Neural cell (in vitro differentiated cells): ENCODE measurements around the gene FAM107B. TPM values are rescaled to one million over a fixed set of nuclear protein-coding genes. Genes with fewer than 3 reads are reported as not detected.

ENCODE experiments used
- H2AFZ ChIP-seq: fragments of 200-600, 300-800 bp; sonication (generic), shearing (Covaris generic); 2 replicates; pipeline ENCODE4 v1.6.0; 2014; ENCODE audit warnings: low read depth, mild to moderate bottlenecking, antibody characterized with exemption, low read length, moderate library complexity
- H3F3A ChIP-seq: fragments of 200-600 bp; shearing (Covaris generic); 2 replicates; pipeline ENCODE4 v1.6.1; 2016; ENCODE audit warnings: mild to moderate bottlenecking, moderate library complexity, mixed read lengths, antibody characterized with exemption, low read length; ENCODE audit not compliant: insufficient read depth, poor library complexity, severe bottlenecking
- H3K27ac ChIP-seq: fragments of 200-600, 300-800 bp; sonication (generic), shearing (Covaris generic); 2 replicates; pipeline ENCODE4 v1.5.1; 2014; ENCODE audit warnings: mild to moderate bottlenecking, low read length, moderate library complexity
- H3K27me3 ChIP-seq: fragments of 300-800, 200-600 bp; sonication (generic), shearing (Covaris generic); 2 replicates; pipeline ENCODE4 v1.6.0; 2014; ENCODE audit warnings: mild to moderate bottlenecking, low read depth, low read length, moderate library complexity; ENCODE audit not compliant: insufficient read depth
- H3K36me3 ChIP-seq: fragments of 300-800, 200-600 bp; sonication (generic), shearing (Covaris generic); 2 replicates; pipeline ENCODE4 v1.5.1; 2014; ENCODE audit warnings: mild to moderate bottlenecking, antibody characterized with exemption, low read length, moderate library complexity; ENCODE audit not compliant: insufficient read depth
- H3K4me2 ChIP-seq: fragments of 300-800, 200-600 bp; sonication (generic), shearing (Covaris generic); 2 replicates; pipeline ENCODE4 v1.6.0; 2014; ENCODE audit warnings: mild to moderate bottlenecking, low read length
- H3K4me3 ChIP-seq: fragments of 300-800, 200-600 bp; sonication (generic), shearing (Covaris generic); 2 replicates; pipeline ENCODE4 v1.5.1; 2014; ENCODE audit warnings: mild to moderate bottlenecking, low read length, moderate library complexity
- H3K79me2 ChIP-seq: fragments of 200-600 bp; shearing (Covaris generic); replicated peaks from 2 replicates; pipeline ENCODE4 v1.6.0; 2014; ENCODE audit warnings: mild to moderate bottlenecking, low read length, moderate library complexity; ENCODE audit not compliant: insufficient read depth
- H3K9ac ChIP-seq: fragments of 300-800, 200-600 bp; sonication (generic), shearing (Covaris generic); 2 replicates; pipeline ENCODE4 v1.6.1; 2016; ENCODE audit warnings: mild to moderate bottlenecking, low read length, mixed read lengths
- H3K9me2 ChIP-seq: fragments of 200-600 bp; shearing (Covaris generic); 2 replicates; pipeline ENCODE4 v1.6.1; 2016; ENCODE audit warnings: mild to moderate bottlenecking, low read length, mixed read lengths; ENCODE audit not compliant: insufficient read depth
- H3K9me3 ChIP-seq: fragments of 200-600, 300-800 bp; sonication (generic), shearing (Covaris generic); 2 replicates; pipeline ENCODE4 v1.6.1; 2016; ENCODE audit warnings: mild to moderate bottlenecking, mixed run types, low read length, moderate library complexity, mixed read lengths
- H4K20me1 ChIP-seq: fragments of 200-600 bp; shearing (Covaris generic); 2 replicates; pipeline ENCODE4 v1.6.1; 2016; ENCODE audit warnings: mild to moderate bottlenecking, mixed run types; ENCODE audit not compliant: insufficient read depth
- CTCF ChIP-seq: fragments of 450-650 bp; IDR thresholded peaks from 2 replicates; pipeline ENCODE4 v1.5.1; 2014; ENCODE audit warnings: antibody characterized with exemption, mild to moderate bottlenecking, moderate library complexity; ENCODE audit not compliant: poor library complexity, severe bottlenecking
- EP300 ChIP-seq: fragments of 450-650 bp; conservative IDR thresholded peaks from 2 replicates; pipeline ENCODE4 v1.6.1; 2014; ENCODE audit warnings: antibody characterized with exemption, mild to moderate bottlenecking, moderate library complexity; ENCODE audit not compliant: poor library complexity, severe bottlenecking
- EZH2 ChIP-seq: fragments of 200-600, 300-800 bp; shearing (Covaris generic), sonication (generic); IDR thresholded peaks from 2 replicates; pipeline ENCODE4 v1.6.1; 2014; ENCODE audit warnings: antibody characterized with exemption, low read length, borderline replicate concordance, mild to moderate bottlenecking; ENCODE audit not compliant: insufficient read depth, poor library complexity, severe bottlenecking
- MXI1 ChIP-seq: fragments of 450-650 bp; conservative IDR thresholded peaks from 2 replicates; pipeline ENCODE4 v1.6.1; 2014; ENCODE audit warnings: antibody characterized with exemption, mild to moderate bottlenecking; ENCODE audit not compliant: poor library complexity, severe bottlenecking
- POLR2AphosphoS5 ChIP-seq: IDR thresholded peaks from 2 replicates; pipeline ENCODE4 v1.6.1; 2012
- RAD21 ChIP-seq: fragments of 450-650 bp; conservative IDR thresholded peaks from 2 replicates; pipeline ENCODE4 v1.6.1; 2014; ENCODE audit warnings: antibody characterized with exemption, mild to moderate bottlenecking, moderate library complexity
- SMC3 ChIP-seq: fragments of 450-650 bp; conservative IDR thresholded peaks from 2 replicates; pipeline ENCODE4 v1.6.1; 2014; ENCODE audit warnings: antibody characterized with exemption, mild to moderate bottlenecking, moderate library complexity; ENCODE audit not compliant: poor library complexity
- TAF1 ChIP-seq: IDR thresholded peaks from 2 replicates; pipeline ENCODE4 v1.6.1; 2012; ENCODE audit warnings: low read depth
- polyA plus RNA-seq: library from polyadenylated mRNA; depleted of rRNA; stranded (reverse); fragments of >200 nt; gene quantifications from 2 replicates; pipeline ENCODE4 v1.2.3, GENCODE V29; 2014
- TF ChIP-seq, protein P1 (sequence below): IDR thresholded peaks from 2 replicates; pipeline ENCODE4 v1.6.1; 2012; ENCODE audit warnings: borderline replicate concordance

Gene FAM107B
- polyA plus RNA-seq, 1 donor from 2014 or later, result 106 TPM

DNA sequence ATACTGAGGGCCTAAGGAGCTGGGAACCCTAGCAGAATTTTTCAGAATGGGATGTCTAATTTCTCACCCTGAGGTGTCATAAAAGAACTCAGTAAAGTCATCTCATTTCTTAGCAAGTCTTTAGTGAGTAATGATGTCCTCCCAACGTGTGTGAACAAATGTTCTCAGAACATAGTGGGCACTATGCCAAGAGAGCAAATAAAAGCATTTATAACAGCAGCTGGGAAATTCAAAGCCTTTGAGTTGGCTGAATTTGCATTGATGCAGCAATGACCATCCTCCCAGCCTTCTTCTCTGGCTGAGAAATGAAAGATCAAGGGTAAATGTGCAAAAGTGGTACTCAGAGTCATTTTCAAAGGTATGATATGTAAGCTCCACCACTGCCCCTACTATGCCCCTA is 109.4 kb downstream of the FAM107B start:
- H3F3A ChIP-seq, result no peaks in the 10 kb centered on the region
- H3K27ac ChIP-seq, result no peak overlapping the region
- no peak overlapping the region for H3K4me3 ChIP-seq
- TF ChIP-seq, protein P1, sequence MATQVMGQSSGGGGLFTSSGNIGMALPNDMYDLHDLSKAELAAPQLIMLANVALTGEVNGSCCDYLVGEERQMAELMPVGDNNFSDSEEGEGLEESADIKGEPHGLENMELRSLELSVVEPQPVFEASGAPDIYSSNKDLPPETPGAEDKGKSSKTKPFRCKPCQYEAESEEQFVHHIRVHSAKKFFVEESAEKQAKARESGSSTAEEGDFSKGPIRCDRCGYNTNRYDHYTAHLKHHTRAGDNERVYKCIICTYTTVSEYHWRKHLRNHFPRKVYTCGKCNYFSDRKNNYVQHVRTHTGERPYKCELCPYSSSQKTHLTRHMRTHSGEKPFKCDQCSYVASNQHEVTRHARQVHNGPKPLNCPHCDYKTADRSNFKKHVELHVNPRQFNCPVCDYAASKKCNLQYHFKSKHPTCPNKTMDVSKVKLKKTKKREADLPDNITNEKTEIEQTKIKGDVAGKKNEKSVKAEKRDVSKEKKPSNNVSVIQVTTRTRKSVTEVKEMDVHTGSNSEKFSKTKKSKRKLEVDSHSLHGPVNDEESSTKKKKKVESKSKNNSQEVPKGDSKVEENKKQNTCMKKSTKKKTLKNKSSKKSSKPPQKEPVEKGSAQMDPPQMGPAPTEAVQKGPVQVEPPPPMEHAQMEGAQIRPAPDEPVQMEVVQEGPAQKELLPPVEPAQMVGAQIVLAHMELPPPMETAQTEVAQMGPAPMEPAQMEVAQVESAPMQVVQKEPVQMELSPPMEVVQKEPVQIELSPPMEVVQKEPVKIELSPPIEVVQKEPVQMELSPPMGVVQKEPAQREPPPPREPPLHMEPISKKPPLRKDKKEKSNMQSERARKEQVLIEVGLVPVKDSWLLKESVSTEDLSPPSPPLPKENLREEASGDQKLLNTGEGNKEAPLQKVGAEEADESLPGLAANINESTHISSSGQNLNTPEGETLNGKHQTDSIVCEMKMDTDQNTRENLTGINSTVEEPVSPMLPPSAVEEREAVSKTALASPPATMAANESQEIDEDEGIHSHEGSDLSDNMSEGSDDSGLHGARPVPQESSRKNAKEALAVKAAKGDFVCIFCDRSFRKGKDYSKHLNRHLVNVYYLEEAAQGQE, result no peak
- TF ChIP-seq TAF1, result no peak
- no peak for TF ChIP-seq MXI1
- no peak for TF ChIP-seq RAD21
- TF ChIP-seq CTCF, result no peak
- no peak for TF ChIP-seq POLR2AphosphoS5
- H3K9ac ChIP-seq, result no peak overlapping the region
- no peaks in the 10 kb centered on the region for H3K27me3 ChIP-seq
- H3K4me2 ChIP-seq, result no peak overlapping the region
- no peaks in the 10 kb centered on the region for H3K9me3 ChIP-seq
- H3K36me3 ChIP-seq, result no peaks in the 10 kb centered on the region
- no peaks in the 10 kb centered on the region for H3K9me2 ChIP-seq
- no peaks in the 10 kb centered on the region for H4K20me1 ChIP-seq
- no peaks in the 10 kb centered on the region for H3K79me2 ChIP-seq
- H2AFZ ChIP-seq, result no peak overlapping the region

DNA sequence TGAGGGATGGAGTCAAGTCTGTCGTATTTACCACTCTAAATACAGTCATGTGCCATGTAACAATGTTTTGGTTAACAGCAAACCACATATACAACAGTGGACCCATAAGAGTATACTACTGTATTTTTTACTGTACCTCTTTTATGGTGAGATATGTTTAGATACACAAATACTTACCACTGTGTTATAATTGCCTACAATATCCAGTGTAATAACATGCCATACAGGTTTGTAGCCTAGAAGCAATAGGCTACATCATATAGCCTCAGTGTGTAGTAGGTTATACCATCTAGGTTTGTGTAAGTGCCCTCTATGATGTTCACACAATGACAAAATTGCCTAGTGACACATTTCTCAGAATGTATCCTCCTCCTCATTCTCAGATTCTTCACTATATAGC is 110.4 kb downstream of the FAM107B start:
- TF ChIP-seq EZH2 (no peak), EP300 (no peak), TAF1 (no peak), CTCF (no peak), RAD21 (no peak), MXI1 (no peak), SMC3 (no peak), POLR2AphosphoS5 (no peak)
- TF ChIP-seq, protein P1, result no peak
- Histone ChIP-seq H3K79me2 (no peaks in the 10 kb centered on the region), H3K27ac (no peak overlapping the region), H3K9me3 (no peaks in the 10 kb centered on the region), H3K36me3 (no peaks in the 10 kb centered on the region), H3F3A (no peaks in the 10 kb centered on the region), H2AFZ (no peak overlapping the region), H3K9me2 (no peaks in the 10 kb centered on the region), H3K27me3 (no peaks in the 10 kb centered on the region), H3K9ac (no peak overlapping the region), H4K20me1 (no peaks in the 10 kb centered on the region), H3K4me3 (no peak overlapping the region), H3K4me2 (no peak overlapping the region)
